ENCODE data around the gene CACNG7. TPM values are rescaled to one million over a fixed set of nuclear protein-coding genes. Genes with fewer than 3 reads are reported as not detected.
A peak's percentile ranks its signal among the peaks of the same experiment; 100 is the strongest.

The CACNG7 gene
- polyA plus RNA-seq, 3 donors, result not detected

- Histone ChIP-seq H3K27me3 (ENCODE audit: control insufficient read depth in 2 of 2, insufficient read depth in 2 of 2, low read length in 2 of 2) (peaks cover 0 to 2% of the 10 kb centered on the region in 2 donors), H4K20me1 (ENCODE audit: insufficient read depth, low read length) (no peaks in the 10 kb centered on the region), H2AFZ (ENCODE audit: insufficient read depth, low read depth, low read length, poor library complexity, severe bottlenecking) (no peak overlapping the region), H3K9me3 (replicated peaks in 1 of 2; ENCODE audit: control insufficient read depth in 1 of 2, insufficient read depth in 1 of 2, low read length in 2 of 2) (peaks cover 0 to 3% of the 10 kb centered on the region in 2 donors), H3K4me3 (replicated peaks in 1 of 3; ENCODE audit: low read depth in 2 of 3, low read length in 3 of 3) (no peak overlapping the region), H3K36me3 (replicated peaks in 1 of 2; ENCODE audit: control insufficient read depth in 1 of 2, insufficient read depth in 2 of 2, low read length in 2 of 2) (no peaks in the 10 kb centered on the region), H3K27ac (ENCODE audit: low read depth in 1 of 2, low read length in 2 of 2) (no peak overlapping the region), H3K4me1 (ENCODE audit: control insufficient read depth in 1 of 2, insufficient read depth in 2 of 2, low read length in 2 of 2) (no peaks in the 10 kb centered on the region), H3K4me2 (replicated peaks; ENCODE audit: extremely low read depth, low read length, poor library complexity, severe bottlenecking) (no peak overlapping the region), H3K79me2 (ENCODE audit: insufficient read depth, low read length) (no peaks in the 10 kb centered on the region), H3K9ac (ENCODE audit: insufficient read depth, low read length, poor library complexity, severe bottlenecking) (no peak overlapping the region)
- Mint-ChIP-seq H3K27ac (no peak overlapping the region), H3K9me3 (peaks cover 4 to 13% (median 8%) of the 10 kb centered on the region in 7 donors), H3K27me3 (ENCODE audit: low read depth in 3 of 3) (peaks cover 3 to 24% (median 15%) of the 10 kb centered on the region in 3 donors), H3K4me3 (no peak overlapping the region), H3K36me3 (no peaks in the 10 kb centered on the region), H3K4me1 (peaks cover 3% of the 10 kb centered on the region)
- no peak for TF ChIP-seq CTCF (IDR thresholded peaks at IDR 0.05)
- intact Hi-C loops (cut with micrococcal nuclease), result no loop called here
- 93% methylated on average over 5 of the region's 7 CpGs for WGBS (ENCODE audit: insufficient coverage)
- no peak for DNase-seq
These were observed 8.3 kb downstream of the CACNG7 start for GRCh38 chr19:53917356-53917755.

- no peak overlapping the region for H3K4me3 Mint-ChIP-seq
- H3K4me1 ChIP-seq (ENCODE audit: control insufficient read depth in 1 of 2, insufficient read depth in 2 of 2, low read length in 2 of 2), result no peaks in the 10 kb centered on the region
- intact Hi-C loops (cut with micrococcal nuclease), result no loop called here
These were observed 18.7 kb downstream of the CACNG7 start for GRCh38 chr19:53927739-53928138.

More at GRCh38 chr19:53927739-53928138, 18.7 kb downstream of the CACNG7 start:
- H3K27me3 ChIP-seq (ENCODE audit: control insufficient read depth in 2 of 2, insufficient read depth in 2 of 2, low read length in 2 of 2), result no peaks in the 10 kb centered on the region
- peak in 2 of 3 donors; percentile 18 to 21 for DNase-seq
- H3K9ac ChIP-seq (ENCODE audit: insufficient read depth, low read length, poor library complexity, severe bottlenecking), result no peak overlapping the region
- Mint-ChIP-seq H3K27me3 (ENCODE audit: low read depth in 3 of 3) (peaks cover 4 to 31% (median 4%) of the 10 kb centered on the region in 3 donors), H3K27ac (no peak overlapping the region), H3K9me3 (peaks cover 0 to 14% (median 6%) of the 10 kb centered on the region in 7 donors), H3K4me1 (no peaks in the 10 kb centered on the region), H3K36me3 (no peaks in the 10 kb centered on the region)
- H3K9me3 ChIP-seq (replicated peaks in 1 of 2; ENCODE audit: control insufficient read depth in 1 of 2, insufficient read depth in 1 of 2, low read length in 2 of 2), result no peaks in the 10 kb centered on the region
- H3K27ac ChIP-seq (ENCODE audit: low read depth in 1 of 2, low read length in 2 of 2), result no peak overlapping the region
- no peak for TF ChIP-seq CTCF (IDR thresholded peaks at IDR 0.05)
- no peak overlapping the region for H3K4me2 ChIP-seq (replicated peaks; ENCODE audit: extremely low read depth, low read length, poor library complexity, severe bottlenecking)
- no peaks in the 10 kb centered on the region for H3K36me3 ChIP-seq (replicated peaks in 1 of 2; ENCODE audit: control insufficient read depth in 1 of 2, insufficient read depth in 2 of 2, low read length in 2 of 2)
- H3K79me2 ChIP-seq (ENCODE audit: insufficient read depth, low read length), result no peaks in the 10 kb centered on the region
- no peaks in the 10 kb centered on the region for H4K20me1 ChIP-seq (ENCODE audit: insufficient read depth, low read length)
- no peak overlapping the region for H3K4me3 ChIP-seq (replicated peaks in 1 of 3; ENCODE audit: low read depth in 2 of 3, low read length in 3 of 3)
- WGBS (ENCODE audit: insufficient coverage), result 5% methylated on average over 2 of the region's 8 CpGs
- no peak overlapping the region for H2AFZ ChIP-seq (ENCODE audit: insufficient read depth, low read depth, low read length, poor library complexity, severe bottlenecking)

Data from CD14-positive monocyte (primary cell).